Fibroblast of villous mesenchyme (primary cell): ENCODE data around the gene TAS2R46. TPM values are rescaled to one million over a fixed set of nuclear protein-coding genes. Genes with fewer than 3 reads are reported as not detected.

Experiments
- small RNA-seq: library from RNA; depleted of rRNA; stranded (forward); fragments of <200 nt; gene quantifications from one replicate; pipeline ENCODE3, GENCODE V24; 2012
- total RNA-seq: library from RNA; depleted of rRNA; stranded (reverse); fragments of >200 nt; gene quantifications from 2 replicates; pipeline ENCODE4 v1.2.3, GENCODE V29; 2012

Gene TAS2R46
- total RNA-seq, 1 donor: 4.3 TPM

Small RNA genes within 50 kb of the gene (small RNA-seq; reads per million reads assigned to genes)
- gene AC018630.1: not detected

Other genes starting within 250 kb of the TAS2R46 start
- 0.86 and 0.97 TPM in 2 replicates for gene TAS2R10, start 235.9 kb downstream of the TAS2R46 start, total RNA-seq
- 2.3 and 3.5 TPM in 2 replicates for gene PRR4, start 212.8 kb downstream of the TAS2R46 start, total RNA-seq
- gene PRH1, start 178.0 kb downstream of the TAS2R46 start, total RNA-seq: 30.2 and 32.9 TPM in 2 replicates
- 3.0 and 3.9 TPM in 2 replicates for gene TAS2R13, start 152.7 kb downstream of the TAS2R46 start, total RNA-seq
- gene PRH2, start 133.1 kb downstream of the TAS2R46 start, total RNA-seq: 0.32 and 0.43 TPM in 2 replicates
- 4.5 and 6.9 TPM in 2 replicates for gene TAS2R14, start 123.0 kb downstream of the TAS2R46 start, total RNA-seq
- gene TAS2R50, start 75.4 kb downstream of the TAS2R46 start, total RNA-seq: 5.8 and 7.3 TPM in 2 replicates
- 5.2 and 5.5 TPM in 2 replicates for gene TAS2R20, start 64.0 kb downstream of the TAS2R46 start, total RNA-seq
- gene TAS2R19, start 39.7 kb downstream of the TAS2R46 start, total RNA-seq: 4.8 and 7.8 TPM in 2 replicates
- gene TAS2R31, start 30.9 kb downstream of the TAS2R46 start, total RNA-seq: 7.3 and 8.4 TPM in 2 replicates
- gene TAS2R43, start 30.0 kb upstream of the TAS2R46 start, total RNA-seq: 3.5 and 4.5 TPM in 2 replicates
- 7.4 and 9.1 TPM in 2 replicates for gene TAS2R30, start 72.3 kb upstream of the TAS2R46 start, total RNA-seq
- gene SMIM10L1, start 108.9 kb upstream of the TAS2R46 start, total RNA-seq: 7.3 and 7.4 TPM in 2 replicates
- not detected in 2 replicates for gene TAS2R42, start 124.6 kb upstream of the TAS2R46 start, total RNA-seq
- not detected in 2 replicates for gene PRB3, start 207.4 kb upstream of the TAS2R46 start, total RNA-seq
- not detected in 2 replicates for gene PRB4, start 248.1 kb upstream of the TAS2R46 start, total RNA-seq